8988T (cell line): ENCODE results near the gene LRCH2.

Experiments
- DNase-seq: peaks from one replicate; pipeline ENCODE4 v3.0.0; 2011

The LRCH2 gene

GRCh38 chrX:115192244-115192700, 41.6 kb downstream of the LRCH2 start:
- DNase-seq, result no peak

GRCh38 chrX:115191490-115192243, 42.2 kb downstream of the LRCH2 start:
- DNase-seq, result no peak

DNA sequence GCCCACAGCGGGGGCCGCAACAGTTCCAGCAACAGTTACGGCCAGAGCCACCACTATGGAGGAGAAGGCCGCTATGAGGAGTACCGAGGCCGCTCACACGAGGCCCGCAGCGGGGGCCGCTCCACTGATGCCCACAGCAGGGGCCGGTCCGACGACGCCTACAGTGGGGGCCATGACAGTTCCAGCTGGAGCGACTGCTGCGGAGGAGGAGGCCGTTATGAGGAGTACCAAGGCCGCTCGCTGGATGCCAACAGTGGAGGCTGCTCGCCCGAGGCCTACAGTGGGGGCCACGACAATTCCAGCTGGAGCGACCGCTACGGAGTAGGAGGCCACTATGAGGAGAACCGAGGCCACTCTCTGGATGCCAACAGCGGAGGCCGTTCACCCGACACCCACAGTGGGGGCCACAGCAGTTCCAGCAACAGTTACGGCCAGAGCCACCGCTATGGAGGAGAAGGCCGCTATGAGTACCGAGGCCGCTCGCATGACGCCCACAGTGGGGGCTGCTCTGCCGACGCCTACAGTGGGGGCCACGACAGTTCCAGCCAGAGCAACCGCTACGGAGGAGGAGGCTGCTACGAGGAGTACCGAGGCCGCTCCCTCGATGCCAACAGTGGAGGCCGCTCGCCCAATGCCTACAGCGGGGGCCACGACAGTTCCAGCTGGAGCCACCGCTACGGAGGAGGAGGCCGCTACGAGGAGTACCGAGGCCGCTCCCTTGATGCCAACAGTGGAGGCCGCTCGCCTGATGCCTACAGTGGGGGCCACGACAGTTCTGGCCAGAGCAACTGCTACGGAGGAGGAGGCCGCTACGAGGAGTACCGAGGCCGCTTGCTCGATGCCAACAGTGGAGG, 43.0 kb downstream of the LRCH2 start:
- no peak for DNase-seq

- no peak for DNase-seq
These were observed 44.0 kb downstream of the LRCH2 start for GRCh38 chrX:115189646-115190635.

DNA sequence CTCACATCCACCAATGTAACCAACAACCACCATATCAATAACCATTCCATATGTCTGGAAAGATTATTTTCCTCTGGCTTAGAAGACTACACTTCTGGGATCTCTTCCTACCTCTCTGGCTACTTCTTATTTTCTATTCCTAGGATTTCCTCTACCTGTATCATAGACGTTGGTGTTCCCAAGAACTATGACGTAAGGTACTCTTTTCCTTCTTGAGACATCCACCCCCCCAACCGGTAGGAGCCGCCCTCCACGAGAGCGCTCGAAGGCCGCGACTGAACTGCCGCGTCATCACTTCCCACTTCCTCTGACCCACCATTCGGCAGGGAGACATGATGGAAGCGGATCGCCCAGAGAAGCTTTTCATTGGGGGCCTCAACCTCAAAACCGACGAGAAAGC, 44.8 kb downstream of the LRCH2 start, which contains the start of gene RBMXL3:
Gene RBMXL3, plus strand, starts transcription at position 301 of the 400 bp plus-strand sequence. Its CDS starts 32 bp downstream, at position 333.
- DNase-seq, result no peak

DNA sequence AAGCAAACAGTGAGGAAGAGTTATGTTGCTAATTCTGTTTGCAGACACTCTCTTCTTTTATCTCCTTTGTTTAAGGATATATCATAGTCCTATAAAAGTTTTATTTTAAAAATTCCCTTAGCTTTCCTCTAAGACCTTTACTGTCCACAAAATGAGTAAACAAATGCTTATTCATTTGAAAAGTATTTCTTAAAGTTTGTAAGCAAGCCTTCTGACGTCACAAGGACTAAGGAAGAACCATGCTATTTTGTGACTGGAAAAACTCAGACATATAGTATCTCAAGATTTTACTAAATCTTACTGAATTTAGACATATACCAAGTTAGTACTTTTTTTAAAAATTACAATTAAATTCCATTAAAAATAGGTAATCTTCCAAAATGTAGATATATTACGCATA, 49.9 kb downstream of the LRCH2 start:
- DNase-seq, result no peak

DNA sequence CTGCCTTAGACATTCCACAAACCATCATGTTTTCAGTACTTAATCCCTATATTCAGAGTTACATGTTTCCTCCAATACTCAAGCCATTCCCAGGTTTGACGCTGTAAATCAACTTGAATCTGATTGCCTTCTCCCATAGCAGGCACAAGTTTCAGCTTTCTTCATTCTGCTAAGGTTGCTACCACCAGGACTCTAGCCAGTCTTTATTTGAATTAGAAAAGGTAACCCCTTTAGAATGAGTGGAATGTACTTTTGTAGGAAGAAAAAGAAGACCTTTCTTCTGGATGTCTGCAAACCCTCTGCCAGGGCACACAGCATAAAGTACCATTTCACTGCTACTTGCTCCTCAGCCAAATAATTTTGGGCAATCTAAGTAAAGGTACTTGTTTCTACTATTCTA, 55.4 kb downstream of the LRCH2 start:
- DNase-seq, result no peak

DNA sequence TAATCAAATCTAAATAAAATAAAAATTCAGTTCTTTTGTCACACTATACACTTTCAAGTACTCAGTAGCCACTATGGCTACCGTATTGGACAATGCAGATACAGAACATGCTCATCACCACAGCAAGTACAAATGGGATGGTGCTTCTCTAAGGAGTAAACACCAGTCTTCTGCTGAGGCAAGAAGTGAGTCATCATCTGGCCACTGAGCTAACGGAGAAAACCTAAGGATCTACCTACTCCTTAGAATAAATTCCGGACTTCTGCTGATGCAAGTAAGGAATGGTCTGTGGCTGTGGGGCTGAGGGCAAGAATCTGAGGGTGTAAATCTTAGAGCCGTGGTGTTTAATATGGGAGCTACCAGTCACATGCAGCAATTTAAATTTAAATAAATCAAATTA, 56.0 kb downstream of the LRCH2 start:
- DNase-seq, result no peak

DNA sequence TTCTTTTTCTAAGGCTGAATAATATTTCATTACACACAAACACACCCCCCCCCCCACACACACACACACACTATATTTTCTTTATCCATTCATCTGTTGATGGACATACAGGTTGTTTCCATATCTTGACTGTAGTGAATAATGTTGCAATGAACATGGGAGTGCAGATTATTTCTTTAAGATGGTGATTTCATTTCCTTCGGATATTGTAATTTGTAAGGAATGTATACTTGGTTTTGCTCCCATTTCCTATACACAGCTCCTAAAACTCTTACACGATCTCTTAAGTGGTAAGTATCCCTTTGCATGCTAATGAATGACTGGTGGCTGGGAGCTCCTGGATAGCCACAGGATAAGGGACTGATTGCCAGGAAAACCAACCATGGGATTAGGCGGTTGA, 59.3 kb downstream of the LRCH2 start:
- DNase-seq, result no peak

- DNase-seq, result no peak
These were observed 60.7 kb downstream of the LRCH2 start for GRCh38 chrX:115173181-115173580.

- no peak for DNase-seq
These were observed 86.7 kb downstream of the LRCH2 start for GRCh38 chrX:115147220-115147619.

DNA sequence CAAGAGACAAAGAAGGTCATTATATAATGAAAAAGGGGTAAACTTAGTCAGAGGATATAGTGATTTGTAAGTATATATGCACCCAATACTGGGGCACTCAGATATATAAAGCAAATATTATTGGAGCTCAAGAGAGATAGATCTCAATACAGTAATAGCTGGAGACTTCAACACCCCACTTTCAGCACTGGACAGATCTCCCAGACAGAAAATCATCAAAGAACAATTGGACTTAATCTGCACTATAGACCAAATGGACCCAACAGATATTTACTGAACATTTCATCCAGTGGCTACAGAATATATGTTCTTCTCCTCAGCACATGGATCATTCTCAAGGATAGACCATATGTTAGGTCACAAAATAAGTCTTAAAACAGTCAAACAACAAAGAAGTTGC, 91.8 kb downstream of the LRCH2 start:
- no peak for DNase-seq

- DNase-seq, result no peak
These were observed 95.9 kb downstream of the LRCH2 start for GRCh38 chrX:115138040-115138439.

DNA sequence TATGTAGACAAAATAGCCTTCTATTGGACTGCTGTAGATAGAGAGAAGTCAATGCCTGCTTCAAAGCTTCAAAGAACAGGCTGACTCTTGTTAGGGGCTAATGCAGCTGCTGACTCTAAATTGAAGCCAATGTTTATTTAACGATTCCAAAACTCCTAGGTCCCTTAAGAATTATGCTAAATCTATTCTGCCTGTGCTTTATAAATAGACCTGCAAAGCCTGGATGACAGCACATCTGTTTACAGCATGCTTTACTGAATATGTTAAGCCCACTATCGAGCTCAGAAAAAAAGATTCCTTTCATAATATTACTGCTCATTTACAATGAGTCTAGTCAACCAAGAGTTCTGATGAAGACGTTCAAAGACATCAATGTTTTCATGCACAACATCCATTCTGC, 99.5 kb downstream of the LRCH2 start:
- no peak for DNase-seq

- DNase-seq, result no peak
These were observed 121.5 kb downstream of the LRCH2 start for GRCh38 chrX:115112411-115112810.

GRCh38 chrX:115098897-115099296, 135.0 kb downstream of the LRCH2 start:
- DNase-seq, result no peak

- no peak for DNase-seq
These were observed 140.7 kb downstream of the LRCH2 start for GRCh38 chrX:115093191-115093590.

- no peak for DNase-seq
These were observed 144.5 kb downstream of the LRCH2 start for GRCh38 chrX:115089419-115089818.

DNA sequence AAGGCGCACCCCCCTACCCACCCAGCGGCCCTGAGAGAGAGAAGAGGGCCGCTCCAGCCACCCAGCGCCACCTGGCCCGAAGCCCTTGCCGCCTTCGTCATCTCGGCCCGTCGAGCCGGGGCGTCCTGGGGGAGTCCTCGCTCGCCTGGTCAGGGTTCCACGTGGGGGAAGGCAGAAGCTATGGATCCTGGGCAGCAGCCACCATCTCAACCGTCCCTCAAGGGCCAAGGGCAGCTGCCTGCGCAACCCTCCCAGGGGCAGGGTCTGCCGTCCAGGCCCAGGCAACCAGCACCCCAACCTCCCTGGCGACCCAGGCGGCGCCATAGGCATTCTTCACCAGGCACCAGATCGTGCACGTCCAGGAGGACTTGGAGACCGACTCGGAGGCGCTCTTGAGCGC, 165.0 kb downstream of the LRCH2 start:
- no peak for DNase-seq

DNA sequence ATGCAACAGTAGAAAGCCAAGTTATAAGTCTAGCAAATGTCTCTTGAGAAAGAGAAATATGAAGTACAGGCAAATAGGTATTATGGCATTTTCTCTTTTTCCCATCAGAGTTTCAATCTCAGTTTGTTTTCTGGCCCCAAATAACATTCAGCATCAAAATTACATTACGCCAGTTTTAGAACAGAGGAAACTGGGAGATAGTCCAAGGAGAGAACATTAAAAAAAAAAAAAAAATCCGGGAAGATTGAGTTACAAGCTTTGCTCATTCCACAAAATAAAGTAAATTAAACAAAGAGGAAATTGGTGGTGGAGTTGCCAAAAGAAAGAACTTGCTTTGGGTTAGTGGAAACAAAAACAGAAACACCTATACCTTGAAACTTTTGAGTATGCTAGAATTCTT, 166.1 kb downstream of the LRCH2 start:
- DNase-seq, result no peak

- no peak for DNase-seq
These were observed 168.6 kb downstream of the LRCH2 start for GRCh38 chrX:115065304-115065703.
